ENCODE data around the gene NOP14. TPM values are rescaled to one million over a fixed set of nuclear protein-coding genes. Genes with fewer than 3 reads are reported as not detected.

Gene NOP14
- total and polyA plus RNA-seq, 9 donors, result 13.6 to 39.7 (median 28.3) TPM

- H3K9me3 ChIP-seq, result no peaks in the 10 kb centered on the region
- TF ChIP-seq EP300 (IDR thresholded peaks at IDR 0.05) (no peak), POLR2A (IDR thresholded peaks at IDR 0.05) (no peak), CTCF (IDR thresholded peaks at IDR 0.05) (no peak)
- H3K4me3 ChIP-seq, result peak overlapping the region; percentile 96
- intact Hi-C loops (cut with DNase I), result loop anchor here in 3 of 4 donors (5.0 to 10.0 kb wide), 4 partner anchors 88 to 398 kb away; partner anchors contain the start of genes ADD1 (in 1 of the 3) and FAM193A (in 1 of the 3)
- H3K27ac ChIP-seq, result peak overlapping the region; percentile 32 to 78
- DNase-seq, result peak in 2 of 5 donors; percentile 22 to 62
- peaks cover 8% of the 10 kb centered on the region for H3K4me1 ChIP-seq (ENCODE audit: insufficient read depth)
- WGBS, 3 donors, result 58 to 71% (median 67%) methylated on average over 11 to 15 of the region's 15 CpGs
- no peaks in the 10 kb centered on the region for H3K27me3 ChIP-seq
- H3K36me3 ChIP-seq, result no peaks in the 10 kb centered on the region
Observed at GRCh38 chr4:2932951-2933565, 30.1 kb downstream of the NOP14 start.

- TF ChIP-seq POLR2A (IDR thresholded peaks at IDR 0.05) (no peak), CTCF (IDR thresholded peaks at IDR 0.05) (no peak), EP300 (IDR thresholded peaks at IDR 0.05) (no peak)
- Histone ChIP-seq H3K27ac (no peak overlapping the region), H3K4me3 (no peak overlapping the region), H3K4me1 (ENCODE audit: insufficient read depth) (peaks cover 8% of the 10 kb centered on the region), H3K27me3 (no peaks in the 10 kb centered on the region), H3K9me3 (no peaks in the 10 kb centered on the region), H3K36me3 (no peaks in the 10 kb centered on the region)
- 87% methylated on average over 12 to 18 of the region's 18 CpGs for WGBS, 3 donors
- intact Hi-C loops (cut with DNase I), result loop anchor here in 3 of 4 donors (5.0 to 10.0 kb wide), 4 partner anchors 88 to 398 kb away; partner anchors contain the start of genes ADD1 (in 1 of the 3) and FAM193A (in 1 of the 3)
- DNase-seq, result peak in 3 of 5 donors; percentile 32 to 47 (median 35)
Observed at GRCh38 chr4:2932321-2932950, 30.8 kb downstream of the NOP14 start.

- TF ChIP-seq POLR2A (IDR thresholded peaks at IDR 0.05) (no peak), CTCF (IDR thresholded peaks at IDR 0.05) (no peak), EP300 (IDR thresholded peaks at IDR 0.05) (no peak)
- 80 to 84% (median 80%) methylated on average over 37 to 38 of the region's 38 CpGs for WGBS, 3 donors
- Histone ChIP-seq H3K36me3 (no peaks in the 10 kb centered on the region), H3K9me3 (no peaks in the 10 kb centered on the region), H3K27me3 (no peaks in the 10 kb centered on the region), H3K4me1 (ENCODE audit: insufficient read depth) (peaks cover 8% of the 10 kb centered on the region), H3K27ac (no peak overlapping the region), H3K4me3 (no peak overlapping the region)
- intact Hi-C loops (cut with DNase I), result loop anchor here in 3 of 4 donors (5.0 to 10.0 kb wide), 4 partner anchors 87 to 397 kb away; partner anchors contain the start of genes ADD1 (in 1 of the 3) and FAM193A (in 1 of the 3)
- peak in 2 of 5 donors; percentile 39 to 40 for DNase-seq
Observed at GRCh38 chr4:2931512-2932301, 31.5 kb downstream of the NOP14 start.
